DMS 273 (cell line): ENCODE results near the gene SNED1.

ENCODE experiments used
- DNase-seq: peaks from one replicate; lab custom pipeline; 2025; ENCODE audit not compliant: unreplicated experiment; lab: John Stamatoyannopoulos, UW

SNED1 gene

DNA sequence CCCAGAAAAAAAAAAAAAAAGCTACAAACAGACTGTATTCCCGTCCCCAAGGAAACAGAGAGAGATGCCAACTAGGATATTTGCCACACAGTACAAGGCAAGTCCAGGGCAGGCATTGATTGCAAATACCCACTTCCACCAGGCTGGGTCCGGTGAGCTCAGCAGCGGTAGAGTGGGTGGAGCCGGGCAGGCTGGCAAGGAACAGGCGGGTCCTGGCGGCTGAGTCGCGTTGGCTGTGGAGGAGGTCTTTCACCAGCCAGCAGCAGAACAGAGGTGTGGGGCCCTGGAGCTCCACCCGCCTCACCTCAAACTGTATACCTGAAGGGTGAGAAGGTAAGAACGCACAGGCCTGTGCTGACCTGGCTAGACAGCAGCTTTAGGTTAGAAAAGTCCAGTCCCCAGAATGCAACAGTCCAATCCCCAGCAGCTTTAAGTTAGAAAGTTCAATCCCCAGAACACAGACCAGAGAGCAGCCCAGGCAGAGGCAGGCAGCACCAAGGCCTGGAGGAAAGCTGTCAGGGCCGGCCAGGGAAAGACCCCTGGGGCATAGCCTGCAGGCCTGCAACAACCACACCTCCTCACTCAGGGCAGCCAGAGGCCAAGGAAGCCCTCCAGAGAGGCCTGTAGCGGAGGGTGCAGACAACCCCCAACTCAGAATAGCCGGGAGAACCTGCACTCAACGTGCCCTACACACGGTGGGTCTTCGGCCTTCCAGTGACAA, 125.6 kb downstream of the SNED1 start:
- no peak for DNase-seq

DNA sequence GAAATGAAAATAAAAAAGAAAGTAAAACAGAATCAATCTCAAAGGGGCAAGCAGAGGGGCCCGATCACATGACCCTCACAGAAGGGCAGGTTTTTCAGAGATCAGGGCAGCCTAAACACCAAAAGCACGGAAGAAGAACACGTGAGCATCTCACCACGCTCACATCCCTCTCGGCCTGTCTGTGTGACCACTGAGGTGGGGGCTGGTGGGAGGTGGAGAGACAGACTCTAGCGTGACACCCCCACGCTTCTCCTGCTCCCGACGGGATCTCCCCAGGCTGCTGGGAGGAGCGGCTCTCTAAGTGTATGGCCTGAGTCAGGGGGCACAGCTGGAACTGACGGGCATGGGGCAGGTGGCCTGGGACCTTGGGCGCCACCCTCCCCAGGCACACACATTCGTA, 127.2 kb downstream of the SNED1 start:
- DNase-seq, result no peak

DNA sequence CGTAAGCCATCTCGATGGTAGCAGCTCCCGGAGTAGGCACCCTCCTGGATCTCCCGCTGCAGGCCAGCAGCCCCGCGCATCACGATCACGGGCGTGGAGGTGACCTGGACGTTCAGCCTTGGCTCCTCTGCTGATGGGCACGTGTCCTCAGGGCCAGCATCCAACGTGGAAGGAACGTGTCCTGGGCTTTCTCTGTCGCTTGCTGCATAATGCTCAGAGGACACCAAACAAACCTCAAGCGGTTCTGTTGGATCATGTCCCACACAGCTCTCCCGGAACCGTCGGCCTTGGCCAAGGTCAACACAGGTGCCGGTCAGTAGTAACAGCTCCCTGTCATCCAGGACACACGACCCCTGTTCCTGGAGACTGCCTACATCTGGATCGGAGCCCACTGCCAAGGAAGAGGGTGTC, 127.8 kb downstream of the SNED1 start:
- DNase-seq, result no peak

DNA sequence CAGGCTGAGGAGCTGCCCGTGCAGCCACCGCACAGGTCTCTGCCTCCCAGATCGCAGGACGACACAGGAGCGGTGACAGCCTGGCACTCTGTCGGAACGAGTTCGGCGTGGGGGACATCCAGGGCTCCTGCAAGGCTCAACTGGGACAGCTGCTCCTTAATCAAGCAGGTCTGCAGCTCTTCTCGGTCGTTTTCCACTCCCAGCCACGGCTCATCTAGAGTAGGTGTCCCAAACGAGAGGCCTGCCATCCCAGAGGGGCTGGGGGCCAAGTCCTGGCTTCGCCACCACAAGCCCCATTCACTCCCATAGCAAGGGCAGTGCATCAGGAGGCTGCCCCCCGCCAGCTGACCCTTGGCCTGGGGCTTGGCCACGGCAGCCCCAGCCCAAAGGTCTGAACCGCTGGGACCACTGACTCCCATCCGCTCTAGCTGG, 128.4 kb downstream of the SNED1 start:
- no peak for DNase-seq

DNA sequence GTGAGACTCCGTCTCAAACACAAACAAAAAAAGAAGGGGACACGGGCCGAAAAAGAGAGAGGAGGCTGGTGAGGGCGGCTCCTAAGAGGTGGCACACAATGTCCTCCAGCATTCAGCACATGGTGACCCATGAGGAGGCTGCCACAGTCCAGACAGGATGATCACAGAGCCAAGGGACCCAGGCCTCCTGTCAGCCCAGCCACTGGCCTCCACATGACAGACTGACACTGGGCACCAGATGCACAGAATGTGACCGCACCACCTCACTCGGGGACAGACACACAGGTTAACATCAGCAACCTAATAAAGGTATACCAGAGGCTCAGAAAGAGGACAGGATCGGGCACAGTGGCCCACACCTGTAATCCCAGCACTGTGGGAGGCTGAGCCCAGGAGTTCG, 129.8 kb downstream of the SNED1 start:
- DNase-seq, result no peak

DNA sequence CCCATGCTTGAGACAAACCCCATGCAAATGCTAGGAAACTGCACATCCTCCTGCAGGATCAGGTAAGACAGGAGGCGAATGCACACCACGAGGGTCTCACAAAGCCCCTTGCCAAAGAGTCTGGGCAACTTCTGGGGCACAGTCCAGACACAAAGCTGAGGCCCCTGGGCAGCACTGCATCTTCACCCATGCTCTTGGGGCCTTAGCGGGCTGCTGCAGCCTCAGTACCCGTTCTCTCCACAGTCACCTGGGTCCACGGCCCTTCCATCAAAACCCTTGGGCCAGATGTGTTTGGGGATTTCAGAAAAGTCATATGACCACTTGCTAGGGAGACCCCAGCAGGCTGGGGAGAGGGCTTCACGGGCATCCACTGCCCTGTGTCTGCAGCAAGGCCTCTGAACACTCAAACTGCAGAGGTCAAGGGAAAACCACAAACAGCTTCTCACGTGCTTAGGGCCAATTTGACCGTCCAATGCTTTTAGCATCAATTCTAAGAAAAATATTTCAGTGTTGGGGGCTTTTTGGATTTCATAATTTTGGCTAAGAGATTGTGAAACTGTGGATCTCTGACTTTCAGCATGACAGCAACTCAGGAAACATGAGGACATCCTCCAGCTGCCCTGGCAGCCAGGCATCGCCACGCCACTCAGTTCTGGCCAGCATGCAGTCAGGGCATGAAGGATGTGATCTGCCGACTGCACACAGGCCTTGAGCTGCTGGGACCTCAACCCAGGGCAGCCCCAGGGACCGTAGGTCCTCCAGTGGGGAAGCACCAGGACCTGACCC, 130.9 kb downstream of the SNED1 start:
- no peak for DNase-seq

DNA sequence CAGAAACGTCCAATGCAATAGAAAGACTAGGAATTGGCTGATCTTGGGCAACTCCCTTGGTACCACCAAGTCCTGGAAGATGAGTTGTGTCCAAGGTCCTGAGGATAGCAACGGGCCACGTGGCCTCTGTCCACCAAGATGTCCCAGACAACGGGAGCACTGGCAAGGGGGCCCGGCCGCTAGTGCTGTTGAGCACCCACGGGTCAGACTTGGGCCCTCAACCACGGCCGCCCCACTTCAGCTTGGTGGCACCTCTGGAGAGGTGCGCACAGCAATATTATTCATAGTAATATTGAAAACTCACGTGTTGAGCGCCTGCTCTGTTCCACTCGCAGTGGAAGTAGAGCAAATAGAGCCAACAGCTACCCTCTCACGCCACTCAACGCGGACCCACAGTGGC, 131.9 kb downstream of the SNED1 start:
- DNase-seq, result no peak

DNA sequence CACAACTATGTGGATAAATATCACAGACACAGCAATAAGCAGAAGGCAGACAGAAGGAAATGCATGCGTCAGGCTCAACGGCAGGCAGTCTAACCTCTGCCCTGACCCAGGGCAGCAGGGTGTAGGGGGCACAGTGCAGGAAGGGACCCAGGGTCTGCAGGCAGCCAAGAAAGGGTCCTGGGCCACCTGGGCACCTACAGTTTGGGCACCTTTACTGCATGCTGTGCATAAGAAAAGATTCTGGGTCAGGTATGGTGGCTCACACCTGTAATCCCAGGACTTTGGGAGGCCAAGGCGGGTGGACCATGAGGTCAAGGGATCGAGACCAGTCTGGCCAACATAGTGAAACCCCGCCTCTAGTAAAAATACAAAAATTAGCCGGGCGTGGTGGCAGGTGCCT, 133.1 kb downstream of the SNED1 start:
- no peak for DNase-seq

DNA sequence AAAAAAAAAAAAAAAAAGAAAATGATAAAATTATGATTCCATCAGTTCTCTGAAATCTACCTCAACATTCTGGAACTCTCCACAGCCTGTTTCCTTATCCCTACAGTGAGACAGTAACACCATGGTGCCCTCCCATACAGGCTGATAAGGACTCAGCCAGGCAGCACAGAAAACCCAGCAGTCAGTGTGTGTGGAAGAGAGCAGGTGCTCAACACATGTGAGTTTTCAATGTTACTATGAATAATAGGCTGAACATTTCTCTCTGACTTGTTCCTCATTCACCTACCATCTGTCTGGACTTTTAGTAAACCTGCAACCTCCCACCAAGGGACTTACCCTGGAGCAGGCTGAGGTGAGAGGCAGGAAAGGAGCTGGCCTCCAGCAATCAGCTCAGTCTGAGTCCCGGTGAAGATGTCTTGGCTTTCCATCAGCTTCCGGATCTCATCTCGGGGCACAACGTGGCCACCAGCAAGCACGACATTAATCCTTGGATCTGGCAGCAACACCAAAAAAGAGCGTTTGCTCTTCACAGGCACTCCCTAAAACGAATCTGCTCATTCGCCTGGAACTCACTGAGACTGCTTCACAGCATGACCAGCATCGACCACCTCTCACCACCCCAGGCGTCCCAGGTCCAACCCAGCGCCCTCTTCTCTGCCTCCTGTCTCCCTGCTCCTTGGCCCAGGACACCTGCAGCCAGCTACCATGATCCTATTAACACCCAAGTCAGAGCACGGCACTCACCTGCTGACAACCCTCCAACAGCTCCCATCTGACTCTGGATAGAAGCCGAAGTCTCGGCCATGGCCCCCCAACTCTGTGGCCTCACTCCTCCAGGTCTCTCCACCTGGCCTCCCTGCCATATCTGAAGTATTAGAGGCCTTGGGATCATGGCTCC, 134.4 kb downstream of the SNED1 start:
- no peak for DNase-seq

DNA sequence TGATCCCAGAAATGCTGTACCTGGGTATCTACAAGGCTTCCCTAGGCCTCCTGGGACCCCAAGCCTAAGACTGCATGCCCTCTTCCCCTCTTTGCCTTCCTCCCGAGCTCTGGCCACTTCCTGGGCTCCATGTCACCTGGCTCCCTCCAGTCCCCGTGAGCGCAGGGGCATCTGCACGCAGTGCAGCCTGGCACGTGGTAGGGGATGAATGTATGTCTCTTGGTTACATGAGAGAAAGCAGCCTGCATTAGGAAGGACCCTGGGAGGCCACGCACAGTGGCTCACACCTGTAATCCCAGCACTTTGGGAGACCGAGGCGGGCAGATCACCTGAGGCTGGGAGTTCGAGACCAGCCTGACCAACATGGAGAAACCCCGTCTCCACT, 135.0 kb downstream of the SNED1 start:
- DNase-seq, result no peak

DNA sequence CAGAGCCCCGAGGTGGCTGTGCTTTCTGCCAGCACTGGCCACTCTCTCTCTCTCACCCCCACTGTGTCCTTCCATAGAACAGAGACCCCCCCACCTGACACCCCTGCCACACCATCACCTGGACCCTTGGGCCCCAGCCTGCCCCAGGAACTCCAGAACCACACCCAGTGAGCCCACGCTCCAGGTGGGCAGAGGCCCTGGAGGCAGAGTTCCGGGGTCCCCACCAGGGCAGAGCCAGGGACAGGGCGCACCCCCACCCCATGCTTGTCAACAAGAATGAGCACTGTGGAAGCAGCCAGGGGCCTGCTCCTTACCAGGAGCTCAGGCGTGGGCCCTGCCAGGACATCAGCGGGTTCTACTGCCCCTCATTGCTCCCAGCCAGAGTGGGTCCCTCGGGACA, 136.3 kb downstream of the SNED1 start:
- no peak for DNase-seq

DNA sequence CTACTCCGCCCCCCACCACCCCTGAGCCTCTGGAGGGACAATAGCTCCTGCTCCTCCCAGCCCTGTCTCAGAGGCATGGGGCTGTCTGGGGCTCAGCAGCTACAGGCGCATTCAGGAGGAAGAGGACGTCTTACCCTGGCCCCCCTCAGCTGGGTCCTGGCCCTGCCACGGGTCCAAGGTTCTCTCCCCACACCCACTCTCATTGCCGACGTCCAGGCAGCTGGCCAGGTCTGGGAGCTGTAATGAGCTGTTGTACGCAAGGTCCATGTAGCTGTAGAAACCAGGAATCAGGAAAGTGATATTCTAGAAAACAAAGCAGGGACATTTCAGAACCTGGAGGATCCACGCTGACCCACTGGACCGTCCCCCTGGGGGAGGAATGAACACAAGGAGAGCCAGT, 137.3 kb downstream of the SNED1 start:
- no peak for DNase-seq

DNA sequence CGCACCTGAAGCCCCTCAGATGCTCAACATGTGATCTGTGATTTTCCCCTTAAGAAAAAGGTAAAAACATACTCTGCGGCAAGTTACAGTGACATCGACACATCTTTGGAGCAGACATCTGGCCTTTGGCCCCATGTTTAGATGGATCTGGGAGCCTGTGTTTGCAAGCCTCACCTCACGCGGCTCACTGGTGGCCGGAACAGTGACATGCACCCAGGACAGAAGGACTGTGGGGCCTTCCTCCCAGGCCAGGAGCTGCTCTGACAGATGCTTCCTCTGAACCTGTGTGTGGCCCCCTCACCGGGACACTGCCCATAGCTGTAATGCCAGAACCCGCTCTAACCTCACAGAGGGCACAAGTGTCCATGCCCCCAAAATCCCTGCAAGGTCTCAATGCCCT, 137.8 kb downstream of the SNED1 start:
- DNase-seq, result no peak

DNA sequence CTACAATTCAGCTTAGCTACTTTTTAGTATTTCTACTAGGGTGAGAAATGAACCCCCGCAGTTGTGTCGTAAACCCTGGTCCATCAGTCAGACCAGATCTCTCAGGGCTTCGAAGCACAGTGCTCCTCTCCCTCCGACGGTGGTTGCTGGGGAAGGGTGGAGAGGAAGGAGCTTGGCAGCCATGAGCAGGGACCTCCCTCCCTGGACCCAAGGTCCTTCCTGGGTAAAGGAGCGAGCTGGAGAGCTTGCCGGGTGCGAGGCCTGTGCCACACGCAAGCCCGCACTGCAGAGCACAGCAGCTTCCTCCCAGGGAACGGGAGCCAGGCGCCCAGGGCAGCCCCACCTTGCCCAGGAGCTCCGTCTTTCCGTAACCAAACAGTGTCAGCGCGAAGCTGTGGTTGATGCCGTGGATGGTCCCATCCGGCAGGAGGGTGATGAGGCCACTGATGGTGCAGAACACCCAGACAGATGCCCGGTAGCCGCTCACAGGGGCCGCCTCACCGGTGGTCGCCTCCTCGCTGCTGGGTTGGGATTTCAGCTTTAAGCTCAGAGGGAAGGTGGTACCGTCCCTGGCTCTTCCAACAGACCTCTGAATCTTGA, 138.3 kb downstream of the SNED1 start:
- no peak for DNase-seq

DNA sequence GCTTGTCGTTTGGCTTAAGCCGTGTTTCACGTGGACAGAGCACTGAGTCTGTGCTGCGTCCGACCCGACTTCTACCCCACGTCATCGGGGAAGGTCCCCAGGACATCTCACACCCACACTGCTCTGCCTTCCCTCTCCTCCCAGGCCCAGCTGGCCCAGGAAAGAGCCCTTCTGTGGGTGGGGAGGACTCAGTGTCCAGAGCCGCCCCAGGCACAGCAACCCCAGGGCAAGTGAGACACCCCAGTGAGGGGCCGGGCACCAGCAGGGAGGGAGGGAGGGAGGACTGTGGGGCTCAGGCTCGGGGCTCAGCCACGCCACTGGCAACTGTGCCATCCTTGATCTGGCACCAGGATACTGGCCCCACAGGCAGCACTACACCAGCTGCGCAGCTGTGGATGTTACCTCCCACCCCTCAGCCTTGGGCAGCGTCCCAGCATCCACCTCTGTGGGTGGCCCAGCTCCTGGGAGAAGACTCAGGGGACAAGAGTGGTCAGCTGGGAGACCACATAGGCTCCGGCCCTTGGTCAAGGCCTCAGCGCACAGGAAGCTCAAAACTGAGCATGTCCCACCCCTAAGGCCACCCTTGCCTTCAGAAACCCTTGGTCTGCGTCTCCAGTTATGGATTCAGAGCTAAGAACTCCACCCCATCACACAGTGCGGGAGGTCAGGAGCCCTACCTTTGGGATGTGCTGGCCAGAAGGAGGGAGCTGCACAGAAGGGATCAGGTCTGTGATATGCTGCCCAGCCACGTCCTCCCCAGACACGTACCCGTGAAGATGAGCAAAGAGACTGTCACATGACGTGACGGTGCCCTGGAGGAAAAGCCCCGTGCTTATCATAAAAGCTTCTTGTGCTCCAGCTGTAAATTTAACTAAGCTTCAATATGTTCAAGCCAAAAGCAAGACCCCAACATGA, 139.1 kb downstream of the SNED1 start:
- DNase-seq, result no peak

DNA sequence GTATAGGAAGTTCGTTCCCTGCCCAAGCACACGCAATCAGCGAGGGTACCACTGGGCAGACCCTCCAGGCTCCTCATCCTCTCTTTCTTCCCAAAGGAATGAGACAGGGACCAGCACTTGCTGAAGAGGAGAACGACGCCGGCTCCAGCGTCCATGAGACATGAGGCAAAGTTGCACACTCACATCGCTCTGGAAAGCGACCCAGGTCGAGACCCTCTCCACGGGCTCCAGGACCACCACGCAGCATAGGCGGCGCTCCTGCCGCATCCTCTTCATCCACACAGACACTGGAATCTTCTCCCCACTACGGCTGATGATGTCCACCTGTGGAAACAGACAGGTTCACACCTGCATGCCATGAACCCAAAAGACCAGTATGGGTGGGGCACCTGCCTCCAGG, 140.1 kb downstream of the SNED1 start:
- DNase-seq, result no peak

DNA sequence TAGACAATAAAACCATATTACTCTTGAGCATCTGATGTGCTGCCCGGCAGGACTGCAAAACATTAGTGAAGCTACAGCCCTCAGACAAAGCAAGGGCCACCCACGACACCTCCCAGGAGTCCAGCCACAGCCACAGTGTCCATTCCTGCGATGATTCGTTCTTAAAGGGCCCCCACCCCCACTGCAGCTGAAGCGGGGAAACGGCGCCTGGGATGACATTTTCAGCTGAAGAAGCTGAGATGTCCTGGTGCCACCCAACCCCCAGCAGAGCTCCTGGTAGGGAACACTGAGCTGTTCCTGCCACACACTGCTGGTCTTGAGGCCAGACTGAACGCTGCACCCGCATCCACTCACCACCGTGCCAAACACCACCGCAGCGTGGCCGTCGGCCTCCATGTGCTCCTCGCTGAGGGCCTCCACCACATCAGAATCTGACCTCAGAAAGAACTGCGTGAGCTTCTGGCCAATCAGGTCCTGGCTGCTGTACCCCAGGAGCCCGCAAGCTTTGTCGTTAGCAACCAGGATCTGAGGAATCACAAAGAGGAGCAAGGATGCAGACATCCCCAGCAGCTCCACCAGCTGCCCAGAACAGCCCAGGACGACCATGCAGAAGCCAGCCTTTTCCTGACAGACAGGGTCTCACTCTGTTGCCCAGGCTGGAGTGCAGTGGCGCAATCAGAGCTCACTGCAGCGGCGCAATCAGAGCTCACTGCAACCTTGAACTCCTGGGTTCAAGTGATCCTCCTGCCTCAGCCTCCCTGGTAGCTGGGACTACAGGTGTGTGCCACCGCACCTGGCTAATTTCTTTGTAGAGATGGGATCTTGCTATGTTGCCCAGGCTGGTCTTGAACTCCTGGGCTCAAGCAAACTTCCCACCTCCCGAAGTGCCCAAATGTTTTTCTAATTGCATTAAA, 141.4 kb downstream of the SNED1 start:
- DNase-seq, result no peak

DNA sequence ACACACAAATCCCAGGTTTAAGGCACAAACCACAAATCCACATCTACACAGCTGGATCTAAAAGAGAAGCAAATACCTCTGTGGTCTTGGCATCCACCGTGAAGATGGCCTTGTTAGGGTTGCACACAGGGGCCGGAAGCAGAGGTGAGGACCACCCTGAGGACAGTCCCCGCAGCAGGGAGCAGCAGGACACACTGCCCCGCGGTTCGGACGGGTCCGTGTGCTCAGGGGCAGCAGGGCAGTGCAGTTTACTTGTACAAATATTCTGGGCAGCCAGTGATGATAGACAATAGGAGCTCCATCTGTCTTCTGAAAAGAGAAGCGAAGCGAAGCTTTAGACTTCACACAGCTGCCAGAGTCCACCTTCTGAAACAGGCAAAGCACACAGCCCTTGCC, 142.0 kb downstream of the SNED1 start:
- no peak for DNase-seq

DNA sequence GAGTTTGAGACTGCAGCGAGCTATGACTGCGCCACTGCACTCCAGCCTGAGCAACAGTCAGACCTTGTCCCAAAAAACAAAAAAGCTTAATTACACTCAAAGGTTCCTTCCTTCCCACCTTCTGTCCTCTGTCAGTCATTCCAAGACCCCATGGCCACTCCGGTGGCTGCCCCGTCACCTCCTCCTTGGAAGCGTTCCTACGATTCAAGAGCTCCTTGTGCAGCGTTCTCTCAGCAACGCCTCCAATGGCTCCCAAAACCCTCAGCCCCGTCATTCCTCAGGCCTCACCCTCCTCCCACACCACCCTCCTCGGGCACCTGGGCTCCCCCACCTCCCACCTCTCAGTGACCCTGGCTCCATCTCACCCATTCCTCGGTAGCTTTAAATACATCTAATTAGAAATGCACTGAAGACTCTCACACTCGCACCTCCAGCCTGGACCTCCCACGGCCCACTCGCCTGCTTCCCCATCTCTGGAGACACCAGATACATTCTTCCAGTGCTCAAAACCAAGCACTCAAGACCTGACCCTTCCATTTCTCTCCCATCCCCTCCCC, 142.9 kb downstream of the SNED1 start:
- DNase-seq, result no peak
